Suppressor macrophage treated with lipopolysaccharide for 4 hours (primary cell): ENCODE measurements around the gene ATOH8.
A peak's percentile ranks its signal among the peaks of the same experiment; 100 is the strongest.
"Not testable (repeated sequence)": the region's sequence is repeated elsewhere in the genome, so short reads cannot be mapped to it uniquely, and the experiment has no call there.

Source experiments
- DNase-seq: peaks from one replicate; pipeline ENCODE4 v3.0.0-alpha.2; 2020

The ATOH8 gene

GRCh38 chr2:85753525-85754312, at the start of gene ATOH8:
Gene ATOH8, plus strand, starts transcription at chr2:85753991. Its CDS starts 199 bp downstream, at chr2:85754190.
- peak; percentile 64 for DNase-seq

GRCh38 chr2:85704038-85704437, 49.8 kb upstream of the ATOH8 start:
- DNase-seq: no peak

- DNase-seq: peak; percentile 74
Measured at GRCh38 chr2:85704800-85705679, 48.8 kb upstream of the ATOH8 start.

- DNase-seq: peak; percentile 90
Measured at GRCh38 chr2:85705680-85706039, 48.1 kb upstream of the ATOH8 start.

GRCh38 chr2:85706063-85706462, 47.7 kb upstream of the ATOH8 start:
- DNase-seq: no peak

- peak; percentile 90 for DNase-seq
Measured at GRCh38 chr2:85706599-85707296, 47.0 kb upstream of the ATOH8 start.

- DNase-seq: peak; percentile 94
Measured at GRCh38 chr2:85707304-85707703, 46.5 kb upstream of the ATOH8 start.

GRCh38 chr2:85708641-85709040, 45.1 kb upstream of the ATOH8 start:
- no peak for DNase-seq

- peak; percentile 37 for DNase-seq
Measured at GRCh38 chr2:85709401-85709811, 44.4 kb upstream of the ATOH8 start.

GRCh38 chr2:85710687-85711577, 42.9 kb upstream of the ATOH8 start:
- no peak for DNase-seq

- no peak for DNase-seq
Measured at GRCh38 chr2:85711578-85712060, 42.2 kb upstream of the ATOH8 start.

- DNase-seq: peak; percentile 71
Measured at GRCh38 chr2:85712336-85712735, 41.5 kb upstream of the ATOH8 start.

- DNase-seq: peak; percentile 54
Measured at GRCh38 chr2:85712849-85713612, 40.8 kb upstream of the ATOH8 start.

GRCh38 chr2:85713836-85714235, 40.0 kb upstream of the ATOH8 start:
- no peak for DNase-seq

- DNase-seq: not testable (repeated sequence)
Measured at GRCh38 chr2:85714421-85714820, 39.4 kb upstream of the ATOH8 start.

GRCh38 chr2:85714841-85715240, 39.0 kb upstream of the ATOH8 start:
- DNase-seq: no peak

GRCh38 chr2:85716346-85716914, 37.4 kb upstream of the ATOH8 start:
- DNase-seq: peak; percentile 35

GRCh38 chr2:85717308-85718008, 36.3 kb upstream of the ATOH8 start:
- no peak for DNase-seq

- DNase-seq: no peak
Measured at GRCh38 chr2:85718009-85718391, 35.8 kb upstream of the ATOH8 start.

GRCh38 chr2:85718885-85719492, 34.8 kb upstream of the ATOH8 start:
- DNase-seq: no peak
